Lower leg skin (tissue), 3 donors: ENCODE data around the gene CRB2.

Experiments
- POLR2A ChIP-seq, 2 donors: fragments of 450-650 bp; IDR thresholded peaks; one replicate each; pipeline ENCODE4 v1.6.1; 2016 to 2017; ENCODE audit warnings: antibody characterized with exemption in 2 of 2, mild to moderate bottlenecking in 1 of 2, moderate library complexity in 1 of 2
- TF ChIP-seq, protein P1 (sequence below), 3 donors: fragments of 450-650 bp; IDR thresholded peaks; one replicate each; pipeline ENCODE4 v1.5.1; 2016; ENCODE audit warnings: antibody characterized with exemption in 3 of 3, mild to moderate bottlenecking in 3 of 3, moderate library complexity in 2 of 3

DNA sequence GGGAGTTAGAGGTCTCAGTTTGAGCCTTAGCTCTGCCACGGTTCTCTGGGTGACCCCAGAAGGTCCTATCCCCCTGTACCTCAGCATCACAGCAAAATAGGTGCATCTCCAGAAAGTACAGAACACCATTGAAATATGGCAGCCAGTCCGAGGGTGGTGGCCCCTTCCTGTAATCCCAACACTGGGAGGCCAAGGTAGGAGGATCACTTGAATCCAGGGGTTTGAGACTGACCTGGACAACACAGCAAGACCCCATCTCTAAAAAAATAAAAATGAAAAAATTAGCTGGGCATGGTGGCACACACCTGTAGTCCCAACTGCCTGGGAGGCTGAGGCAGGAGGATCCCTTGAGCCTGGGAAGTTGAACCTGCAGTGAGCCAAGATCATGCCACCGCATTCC is 7.0 kb upstream of the CRB2 start:
- no peak for TF ChIP-seq POLR2A (IDR thresholded peaks at IDR 0.05)
- TF ChIP-seq, protein P1, sequence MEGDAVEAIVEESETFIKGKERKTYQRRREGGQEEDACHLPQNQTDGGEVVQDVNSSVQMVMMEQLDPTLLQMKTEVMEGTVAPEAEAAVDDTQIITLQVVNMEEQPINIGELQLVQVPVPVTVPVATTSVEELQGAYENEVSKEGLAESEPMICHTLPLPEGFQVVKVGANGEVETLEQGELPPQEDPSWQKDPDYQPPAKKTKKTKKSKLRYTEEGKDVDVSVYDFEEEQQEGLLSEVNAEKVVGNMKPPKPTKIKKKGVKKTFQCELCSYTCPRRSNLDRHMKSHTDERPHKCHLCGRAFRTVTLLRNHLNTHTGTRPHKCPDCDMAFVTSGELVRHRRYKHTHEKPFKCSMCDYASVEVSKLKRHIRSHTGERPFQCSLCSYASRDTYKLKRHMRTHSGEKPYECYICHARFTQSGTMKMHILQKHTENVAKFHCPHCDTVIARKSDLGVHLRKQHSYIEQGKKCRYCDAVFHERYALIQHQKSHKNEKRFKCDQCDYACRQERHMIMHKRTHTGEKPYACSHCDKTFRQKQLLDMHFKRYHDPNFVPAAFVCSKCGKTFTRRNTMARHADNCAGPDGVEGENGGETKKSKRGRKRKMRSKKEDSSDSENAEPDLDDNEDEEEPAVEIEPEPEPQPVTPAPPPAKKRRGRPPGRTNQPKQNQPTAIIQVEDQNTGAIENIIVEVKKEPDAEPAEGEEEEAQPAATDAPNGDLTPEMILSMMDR (IDR thresholded peaks at IDR 0.05): no peak
